Measurements from ENCODE around the gene DDX41.

Gene DDX41

GRCh38 chr5:177555228-177555627 lies 38.5 kb upstream of the DDX41 start:
- DNase-seq (ENCODE audit: extremely low read depth, insufficient read length), result no peak
- H3K36me3 ChIP-seq (ENCODE audit: control insufficient read depth, insufficient read depth, low read length), result peaks cover 4% of the 10 kb centered on the region; the same call in 1 of the 2 replicates
- no peaks in the 10 kb centered on the region for H3K27me3 ChIP-seq (replicated peaks; ENCODE audit: control insufficient read depth, insufficient read depth, low read length)
- no peak for TF ChIP-seq CTCF (IDR thresholded peaks at IDR 0.05; ENCODE audit: insufficient read depth, low read length, poor library complexity, severe bottlenecking)
- no peak overlapping the region for H3K4me3 ChIP-seq (replicated peaks; ENCODE audit: low read depth, low read length)

- peak within 1 kb of the TSS; percentile 77 for H3K4me3 ChIP-seq (replicated peaks; ENCODE audit: low read depth, low read length)
- TF ChIP-seq CTCF (IDR thresholded peaks at IDR 0.05; ENCODE audit: insufficient read depth, low read length, poor library complexity, severe bottlenecking), result peak; percentile 29
- H3K27me3 ChIP-seq (replicated peaks; ENCODE audit: control insufficient read depth, insufficient read depth, low read length), result no peaks in the 10 kb centered on the region
- peaks cover 4% of the 10 kb centered on the region; the same call in 1 of the 2 replicates for H3K36me3 ChIP-seq (ENCODE audit: control insufficient read depth, insufficient read depth, low read length)
- DNase-seq (ENCODE audit: extremely low read depth, insufficient read length), result peak; percentile 94
Measured at GRCh38 chr5:177554474-177555111, 37.8 kb upstream of the DDX41 start, which contains the start of gene FAM193B. TSS of gene FAM193B (minus strand) at chr5:177554563. CDS start at chr5:177554458, 105 bp downstream.

- peak; percentile 42 for DNase-seq (ENCODE audit: extremely low read depth, insufficient read length)
- Histone ChIP-seq H3K27me3 (replicated peaks; ENCODE audit: control insufficient read depth, insufficient read depth, low read length) (no peaks in the 10 kb centered on the region), H3K4me3 (replicated peaks; ENCODE audit: low read depth, low read length) (peak overlapping the region; percentile 75), H3K36me3 (ENCODE audit: control insufficient read depth, insufficient read depth, low read length) (peaks cover 4% of the 10 kb centered on the region; the same call in 1 of the 2 replicates)
- TF ChIP-seq CTCF (IDR thresholded peaks at IDR 0.05; ENCODE audit: insufficient read depth, low read length, poor library complexity, severe bottlenecking), result no peak
Measured at GRCh38 chr5:177553671-177554429, 37.1 kb upstream of the DDX41 start.

- Histone ChIP-seq H3K4me3 (replicated peaks; ENCODE audit: low read depth, low read length) (peak overlapping the region; percentile 75), H3K36me3 (ENCODE audit: control insufficient read depth, insufficient read depth, low read length) (peaks cover 4% of the 10 kb centered on the region; the same call in 1 of the 2 replicates), H3K27me3 (replicated peaks; ENCODE audit: control insufficient read depth, insufficient read depth, low read length) (no peaks in the 10 kb centered on the region)
- no peak for TF ChIP-seq CTCF (IDR thresholded peaks at IDR 0.05; ENCODE audit: insufficient read depth, low read length, poor library complexity, severe bottlenecking)
- no peak for DNase-seq (ENCODE audit: extremely low read depth, insufficient read length)
Measured at GRCh38 chr5:177552839-177553455, 36.2 kb upstream of the DDX41 start.

GRCh38 chr5:177550122-177550521 lies 33.4 kb upstream of the DDX41 start:
- Histone ChIP-seq H3K36me3 (ENCODE audit: control insufficient read depth, insufficient read depth, low read length) (peaks cover 6% of the 10 kb centered on the region), H3K27me3 (replicated peaks; ENCODE audit: control insufficient read depth, insufficient read depth, low read length) (no peaks in the 10 kb centered on the region), H3K4me3 (replicated peaks; ENCODE audit: low read depth, low read length) (no peak overlapping the region)
- no peak for TF ChIP-seq CTCF (IDR thresholded peaks at IDR 0.05; ENCODE audit: insufficient read depth, low read length, poor library complexity, severe bottlenecking)
- DNase-seq (ENCODE audit: extremely low read depth, insufficient read length), result no peak
